GM19463 (cell line): ENCODE measurements around the gene FASTK.
A peak's percentile ranks its signal among the peaks of the same experiment; 100 is the strongest.

Experiments used
- ATAC-seq: cut with Tn5 transposase; IDR thresholded peaks from one replicate; pipeline ENCODE4 v1.9.1; 2021; ENCODE audit warnings: mild to moderate bottlenecking, moderate library complexity; ENCODE audit not compliant: unreplicated experiment

Gene FASTK

GRCh38 chr7:151118108-151119054, 37.8 kb upstream of the FASTK start:
- ATAC-seq: no peak

- ATAC-seq: no peak
Measured at GRCh38 chr7:151117565-151117964, 37.0 kb upstream of the FASTK start.

- ATAC-seq: no peak
Measured at GRCh38 chr7:151116603-151117440, 36.2 kb upstream of the FASTK start.

- ATAC-seq: no peak
Measured at GRCh38 chr7:151115836-151116418, 35.3 kb upstream of the FASTK start.

- no peak for ATAC-seq
Measured at GRCh38 chr7:151115121-151115835, 34.7 kb upstream of the FASTK start.

GRCh38 chr7:151114151-151115090, 33.8 kb upstream of the FASTK start:
- ATAC-seq: no peak

GRCh38 chr7:151113344-151114150, 32.9 kb upstream of the FASTK start:
- no peak for ATAC-seq

- peak; percentile 89 for ATAC-seq
Measured at GRCh38 chr7:151110941-151111645, 30.5 kb upstream of the FASTK start.

- no peak for ATAC-seq
Measured at GRCh38 chr7:151110236-151110940, 29.8 kb upstream of the FASTK start.

- ATAC-seq: no peak
Measured at GRCh38 chr7:151109094-151110048, 28.8 kb upstream of the FASTK start.

GRCh38 chr7:151107882-151108281, 27.3 kb upstream of the FASTK start:
- no peak for ATAC-seq

GRCh38 chr7:151104411-151105235, 24.0 kb upstream of the FASTK start:
- ATAC-seq: no peak

GRCh38 chr7:151103973-151104372, 23.4 kb upstream of the FASTK start:
- no peak for ATAC-seq

- no peak for ATAC-seq
Measured at GRCh38 chr7:151102991-151103390, 22.4 kb upstream of the FASTK start.

GRCh38 chr7:151101621-151102396, 21.2 kb upstream of the FASTK start:
- ATAC-seq: no peak
